Measurements from ENCODE around the gene HYCC1.

The HYCC1 gene

GRCh38 chr7:23004247-23004520 lies 9.7 kb downstream of the HYCC1 start:
- TF ChIP-seq, protein P1, sequence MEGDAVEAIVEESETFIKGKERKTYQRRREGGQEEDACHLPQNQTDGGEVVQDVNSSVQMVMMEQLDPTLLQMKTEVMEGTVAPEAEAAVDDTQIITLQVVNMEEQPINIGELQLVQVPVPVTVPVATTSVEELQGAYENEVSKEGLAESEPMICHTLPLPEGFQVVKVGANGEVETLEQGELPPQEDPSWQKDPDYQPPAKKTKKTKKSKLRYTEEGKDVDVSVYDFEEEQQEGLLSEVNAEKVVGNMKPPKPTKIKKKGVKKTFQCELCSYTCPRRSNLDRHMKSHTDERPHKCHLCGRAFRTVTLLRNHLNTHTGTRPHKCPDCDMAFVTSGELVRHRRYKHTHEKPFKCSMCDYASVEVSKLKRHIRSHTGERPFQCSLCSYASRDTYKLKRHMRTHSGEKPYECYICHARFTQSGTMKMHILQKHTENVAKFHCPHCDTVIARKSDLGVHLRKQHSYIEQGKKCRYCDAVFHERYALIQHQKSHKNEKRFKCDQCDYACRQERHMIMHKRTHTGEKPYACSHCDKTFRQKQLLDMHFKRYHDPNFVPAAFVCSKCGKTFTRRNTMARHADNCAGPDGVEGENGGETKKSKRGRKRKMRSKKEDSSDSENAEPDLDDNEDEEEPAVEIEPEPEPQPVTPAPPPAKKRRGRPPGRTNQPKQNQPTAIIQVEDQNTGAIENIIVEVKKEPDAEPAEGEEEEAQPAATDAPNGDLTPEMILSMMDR (IDR thresholded peaks at IDR 0.05; ENCODE audit: low read depth, low read length, missing control alignments) = no peak
- in situ Hi-C loops (cut with HindIII; ENCODE audit: low sequenced_read_pairs) = no loop called here
- no peak for DNase-seq (ENCODE audit: low read depth)
- no peak overlapping the region for H3K4me3 ChIP-seq (ENCODE audit: low read depth, low read length)

DNA sequence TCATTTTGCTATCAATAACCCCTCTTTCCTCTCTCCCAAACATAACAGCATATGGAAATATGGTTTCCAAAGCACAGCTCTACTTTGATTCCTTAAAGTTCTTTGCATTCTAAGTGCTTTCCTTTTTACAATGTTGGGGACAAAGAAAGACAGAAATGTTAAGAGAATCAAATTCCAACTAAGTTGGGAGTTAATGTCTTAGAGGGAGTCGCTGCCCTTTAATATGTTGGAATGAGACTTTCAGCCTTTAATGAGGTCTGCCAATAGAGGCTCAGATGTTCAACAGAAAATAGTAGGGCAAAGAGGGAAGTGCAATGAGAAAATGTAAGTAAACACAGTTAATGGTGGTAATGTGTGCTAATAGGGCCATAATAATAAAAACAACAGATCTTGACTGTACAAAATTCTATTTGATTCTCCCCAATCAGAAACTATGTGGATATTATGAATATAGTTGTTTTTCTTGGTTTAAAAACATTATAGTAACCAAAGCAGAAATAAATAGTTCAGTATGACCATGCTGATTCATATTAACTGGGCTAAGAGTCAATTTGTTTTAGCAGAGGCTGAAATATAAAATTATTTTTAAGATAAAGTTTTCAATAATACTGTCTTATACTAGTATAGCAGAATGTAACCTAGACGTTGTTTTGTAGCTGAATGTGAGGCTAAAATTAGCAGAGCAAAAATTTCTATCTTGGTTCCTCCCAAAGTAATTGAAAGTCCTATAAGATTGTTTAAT lies 10.3 kb downstream of the HYCC1 start:
- no peak overlapping the region for H3K4me3 ChIP-seq (ENCODE audit: low read depth, low read length)
- in situ Hi-C loops (cut with HindIII; ENCODE audit: low sequenced_read_pairs) = no loop called here
- TF ChIP-seq, protein P1 (IDR thresholded peaks at IDR 0.05; ENCODE audit: low read depth, low read length, missing control alignments) = no peak
- DNase-seq (ENCODE audit: low read depth) = no peak

GRCh38 chr7:23002698-23003097 lies 11.2 kb downstream of the HYCC1 start:
- H3K4me3 ChIP-seq (ENCODE audit: low read depth, low read length) = no peak overlapping the region
- DNase-seq (ENCODE audit: low read depth) = no peak
- TF ChIP-seq, protein P1 (IDR thresholded peaks at IDR 0.05; ENCODE audit: low read depth, low read length, missing control alignments) = no peak
- in situ Hi-C loops (cut with HindIII; ENCODE audit: low sequenced_read_pairs) = no loop called here

- TF ChIP-seq, protein P1 (IDR thresholded peaks at IDR 0.05; ENCODE audit: low read depth, low read length, missing control alignments) = no peak
- H3K4me3 ChIP-seq (ENCODE audit: low read depth, low read length) = no peak overlapping the region
- DNase-seq (ENCODE audit: low read depth) = no peak
- in situ Hi-C loops (cut with HindIII; ENCODE audit: low sequenced_read_pairs) = no loop called here
These were observed 12.3 kb downstream of the HYCC1 start for GRCh38 chr7:23001610-23002009.

DNA sequence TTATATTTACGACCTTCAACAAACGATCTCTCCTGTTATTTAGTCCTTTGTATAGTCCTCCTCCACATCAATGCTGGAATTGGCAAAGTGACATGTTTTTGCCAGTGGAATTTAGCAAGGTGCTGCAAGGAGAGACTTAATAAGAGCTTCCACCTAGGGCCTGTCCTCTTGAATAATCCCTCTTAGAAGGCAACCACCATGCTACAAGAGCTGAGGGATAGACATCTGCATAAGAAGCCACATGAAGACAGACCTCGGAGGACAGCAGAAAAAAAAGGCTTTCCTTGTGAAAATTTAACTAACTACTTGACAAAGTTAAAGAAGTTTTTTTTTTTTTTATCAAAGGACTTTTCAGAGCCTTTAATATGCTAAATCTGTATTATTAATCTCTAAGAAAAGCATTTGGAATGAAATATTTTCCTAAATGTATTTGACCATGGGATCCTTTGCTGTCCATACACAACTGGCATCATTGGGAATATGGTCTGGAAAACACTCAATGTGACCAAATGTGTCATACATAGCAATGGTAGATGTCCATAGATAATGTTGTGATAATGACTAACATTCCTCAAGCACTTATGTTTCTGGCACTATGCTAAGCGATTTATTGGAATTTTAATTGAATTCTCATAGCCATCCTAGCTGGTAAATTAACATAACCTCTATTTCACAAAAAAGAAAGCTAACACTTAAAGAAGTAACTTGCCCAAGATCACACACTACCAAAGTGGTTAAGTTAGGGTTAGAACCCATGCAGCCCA lies 13.2 kb downstream of the HYCC1 start:
- TF ChIP-seq, protein P1 (IDR thresholded peaks at IDR 0.05; ENCODE audit: low read depth, low read length, missing control alignments) = no peak
- in situ Hi-C loops (cut with HindIII; ENCODE audit: low sequenced_read_pairs) = no loop called here
- no peak for DNase-seq (ENCODE audit: low read depth)
- no peak overlapping the region for H3K4me3 ChIP-seq (ENCODE audit: low read depth, low read length)

DNA sequence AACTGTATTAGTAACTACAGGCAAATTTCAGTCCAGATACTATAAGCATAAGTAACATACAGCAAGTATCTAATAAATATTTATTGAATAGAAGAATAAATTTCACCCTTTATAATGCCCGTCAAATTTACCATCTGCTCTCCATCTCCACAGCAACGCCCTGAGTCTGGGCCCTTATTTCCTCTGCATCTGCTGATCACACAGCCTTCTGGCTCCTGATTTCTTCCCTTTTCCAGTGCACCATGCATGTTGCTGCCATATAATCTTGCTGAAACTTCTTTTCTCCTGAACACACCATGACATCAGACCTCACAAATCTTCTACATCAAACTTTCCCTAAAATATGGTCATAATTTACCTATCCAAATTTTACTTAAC lies 15.4 kb downstream of the HYCC1 start:
- in situ Hi-C loops (cut with HindIII; ENCODE audit: low sequenced_read_pairs) = loop anchor here (25.0 kb wide), 1 partner anchor 136 kb away; no protein-coding TSS in a partner anchor
- no peak overlapping the region for H3K4me3 ChIP-seq (ENCODE audit: low read depth, low read length)
- TF ChIP-seq, protein P1 (IDR thresholded peaks at IDR 0.05; ENCODE audit: low read depth, low read length, missing control alignments) = no peak
- no peak for DNase-seq (ENCODE audit: low read depth)

Measured in astrocyte of the cerebellum (primary cell).